Measurements from ENCODE around the gene SPATA17.
"Not testable (repeated sequence)": the region's sequence is repeated elsewhere in the genome, so short reads cannot be mapped to it uniquely, and the experiment has no call there.

Gene SPATA17

DNA sequence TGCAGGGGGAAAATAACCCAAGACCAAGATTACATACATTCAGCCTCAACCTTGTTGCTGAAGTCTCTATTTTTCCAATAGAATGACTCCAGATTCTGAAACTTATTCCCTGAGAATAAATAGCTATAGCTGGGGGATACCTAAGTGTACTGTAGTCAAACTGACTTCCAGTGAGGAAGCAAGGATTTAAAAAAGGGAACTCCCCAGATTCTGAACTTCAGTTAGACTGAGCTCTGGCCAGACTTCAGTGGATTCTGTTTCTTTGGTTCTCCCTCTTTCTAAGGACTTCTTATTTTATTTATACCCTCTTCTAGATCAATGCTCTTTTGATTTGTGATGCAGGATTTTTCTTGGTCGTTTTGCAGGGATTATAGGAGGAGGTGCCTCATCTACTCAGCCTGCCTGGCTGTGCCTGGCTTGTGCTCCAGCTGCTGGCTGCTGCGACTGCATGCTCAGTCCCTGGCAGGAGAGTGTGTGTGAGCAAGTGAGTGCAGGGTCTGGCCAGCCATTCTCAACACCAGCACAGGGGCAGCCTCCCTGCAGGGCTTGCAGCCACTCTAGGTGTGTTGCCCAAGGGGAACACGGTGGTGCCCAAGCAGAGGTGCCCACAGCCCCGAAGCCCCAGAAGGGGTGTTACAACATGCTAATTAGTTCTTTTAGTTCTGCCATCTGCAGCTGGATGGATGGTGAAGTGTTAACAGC, 43.0 kb downstream of the SPATA17 start:
- Histone ChIP-seq H3K27me3 (ENCODE audit: insufficient read depth, low read length) (no peaks in the 10 kb centered on the region), H3K4me3 (ENCODE audit: low read depth, low read length) (no peak overlapping the region), H3K4me1 (ENCODE audit: control insufficient read depth, insufficient read depth, low read length, unreplicated experiment) (no peaks in the 10 kb centered on the region), H3K79me2 (ENCODE audit: control insufficient read depth, insufficient read depth, low read length, unreplicated experiment) (no peaks in the 10 kb centered on the region), H3K27ac (ENCODE audit: low read depth, low read length) (no peak overlapping the region), H3K36me3 (ENCODE audit: insufficient read depth, low read length) (no peaks in the 10 kb centered on the region), H2AFZ (ENCODE audit: low read length, unreplicated experiment) (no peak overlapping the region)

DNA sequence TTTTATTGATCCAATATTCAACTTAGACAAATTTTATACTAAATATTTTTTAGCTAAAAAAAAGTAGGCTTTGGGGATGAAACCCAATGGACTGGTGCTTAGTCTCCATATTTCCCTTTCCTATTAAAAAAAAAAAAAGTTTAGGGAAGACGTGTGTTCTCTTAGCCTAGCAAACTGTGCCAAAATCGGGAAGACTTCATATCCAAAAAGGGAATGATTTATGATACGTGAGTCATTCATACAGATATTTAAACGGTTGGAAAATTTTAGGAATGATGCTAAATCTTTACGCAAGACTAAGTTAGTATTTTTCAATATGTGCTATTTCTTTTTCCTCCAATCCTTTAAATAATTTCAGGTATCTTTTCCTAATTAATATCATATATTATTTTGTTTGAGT, 50.7 kb downstream of the SPATA17 start:
- no peak overlapping the region for H2AFZ ChIP-seq (ENCODE audit: low read length, unreplicated experiment)
- H3K36me3 ChIP-seq (ENCODE audit: insufficient read depth, low read length) = no peaks in the 10 kb centered on the region
- H3K4me1 ChIP-seq (ENCODE audit: control insufficient read depth, insufficient read depth, low read length, unreplicated experiment) = no peaks in the 10 kb centered on the region
- no peak overlapping the region for H3K4me3 ChIP-seq (ENCODE audit: low read depth, low read length)
- H3K79me2 ChIP-seq (ENCODE audit: control insufficient read depth, insufficient read depth, low read length, unreplicated experiment) = no peaks in the 10 kb centered on the region
- no peaks in the 10 kb centered on the region for H3K27me3 ChIP-seq (ENCODE audit: insufficient read depth, low read length)
- H3K27ac ChIP-seq (ENCODE audit: low read depth, low read length) = no peak overlapping the region

DNA sequence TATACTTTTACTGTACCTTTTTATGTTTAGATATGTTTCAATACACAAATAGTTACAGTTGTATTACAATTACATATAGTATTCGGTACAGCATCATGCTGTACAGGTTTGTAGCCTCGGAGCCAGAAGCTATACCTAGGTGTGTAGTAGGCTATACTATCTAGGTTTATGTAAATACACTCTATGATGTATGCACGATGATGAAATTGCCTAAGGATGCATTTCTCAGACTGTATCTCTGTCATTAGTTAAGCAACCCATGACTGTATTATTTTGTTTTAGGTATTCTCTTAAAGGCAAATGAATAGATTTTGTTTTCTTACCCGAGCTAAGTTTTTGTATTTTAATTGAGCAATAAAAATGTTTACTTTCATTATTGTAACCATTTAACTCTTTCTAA, 56.4 kb downstream of the SPATA17 start:
- H3K4me3 ChIP-seq (ENCODE audit: low read depth, low read length) = no peak overlapping the region

DNA sequence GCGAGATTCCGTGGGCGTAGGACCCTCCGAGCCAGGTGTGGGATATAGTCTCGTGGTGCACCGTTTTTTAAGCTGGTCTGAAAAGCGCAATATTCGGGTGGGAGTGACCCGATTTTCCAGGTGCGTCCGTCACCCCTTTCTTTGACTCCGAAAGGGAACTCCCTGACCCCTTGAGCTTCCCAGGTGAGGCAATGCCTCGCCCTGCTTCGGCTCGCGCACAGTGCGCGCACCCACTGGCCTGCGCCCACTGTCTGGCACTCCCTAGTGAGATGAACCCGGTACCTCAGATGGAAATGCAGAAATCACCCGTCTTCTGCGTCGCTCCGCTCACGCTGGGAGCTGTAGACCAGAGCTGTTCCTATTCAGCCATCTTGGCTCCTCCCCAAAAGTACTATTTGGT, 65.0 kb downstream of the SPATA17 start:
- not testable (repeated sequence) for H3K27me3 ChIP-seq (ENCODE audit: insufficient read depth, low read length); H2AFZ ChIP-seq (ENCODE audit: low read length, unreplicated experiment); H3K27ac ChIP-seq (ENCODE audit: low read depth, low read length); H3K79me2 ChIP-seq (ENCODE audit: control insufficient read depth, insufficient read depth, low read length, unreplicated experiment); H3K4me3 ChIP-seq (ENCODE audit: low read depth, low read length); H3K36me3 ChIP-seq (ENCODE audit: insufficient read depth, low read length); H3K4me1 ChIP-seq (ENCODE audit: control insufficient read depth, insufficient read depth, low read length, unreplicated experiment)

More for the DNA sequence above, 56.4 kb downstream of the SPATA17 start:
- Histone ChIP-seq H2AFZ (ENCODE audit: low read length, unreplicated experiment) (no peak overlapping the region), H3K36me3 (ENCODE audit: insufficient read depth, low read length) (no peaks in the 10 kb centered on the region), H3K27ac (ENCODE audit: low read depth, low read length) (no peak overlapping the region), H3K27me3 (ENCODE audit: insufficient read depth, low read length) (no peaks in the 10 kb centered on the region), H3K4me1 (ENCODE audit: control insufficient read depth, insufficient read depth, low read length, unreplicated experiment) (no peaks in the 10 kb centered on the region), H3K79me2 (ENCODE audit: control insufficient read depth, insufficient read depth, low read length, unreplicated experiment) (no peaks in the 10 kb centered on the region)

DNA sequence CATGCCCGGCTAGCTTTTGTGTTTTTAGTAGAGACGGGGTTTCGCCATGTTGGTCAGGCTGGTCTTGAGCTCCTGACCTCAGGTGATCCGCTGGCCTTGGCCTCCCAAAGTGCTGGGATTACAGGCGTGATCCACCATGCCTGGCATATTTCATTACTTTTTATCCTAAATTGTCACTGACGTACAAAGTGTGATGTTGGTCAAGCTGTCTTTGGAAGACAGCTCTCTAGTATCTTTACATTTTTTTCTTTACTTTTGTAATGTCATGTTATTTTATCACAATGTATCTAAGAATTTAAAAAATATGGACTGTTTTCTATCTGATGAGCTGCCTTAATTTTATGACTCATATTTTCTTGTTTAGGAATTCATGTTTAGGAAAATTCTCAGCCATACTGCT, 72.2 kb downstream of the SPATA17 start:
- H3K79me2 ChIP-seq (ENCODE audit: control insufficient read depth, insufficient read depth, low read length, unreplicated experiment) = no peaks in the 10 kb centered on the region
- H3K27me3 ChIP-seq (ENCODE audit: insufficient read depth, low read length) = no peaks in the 10 kb centered on the region
- H3K27ac ChIP-seq (ENCODE audit: low read depth, low read length) = no peak overlapping the region
- no peak overlapping the region for H2AFZ ChIP-seq (ENCODE audit: low read length, unreplicated experiment)
- no peaks in the 10 kb centered on the region for H3K4me1 ChIP-seq (ENCODE audit: control insufficient read depth, insufficient read depth, low read length, unreplicated experiment)
- H3K4me3 ChIP-seq (ENCODE audit: low read depth, low read length) = no peak overlapping the region
- H3K36me3 ChIP-seq (ENCODE audit: insufficient read depth, low read length) = no peaks in the 10 kb centered on the region

DNA sequence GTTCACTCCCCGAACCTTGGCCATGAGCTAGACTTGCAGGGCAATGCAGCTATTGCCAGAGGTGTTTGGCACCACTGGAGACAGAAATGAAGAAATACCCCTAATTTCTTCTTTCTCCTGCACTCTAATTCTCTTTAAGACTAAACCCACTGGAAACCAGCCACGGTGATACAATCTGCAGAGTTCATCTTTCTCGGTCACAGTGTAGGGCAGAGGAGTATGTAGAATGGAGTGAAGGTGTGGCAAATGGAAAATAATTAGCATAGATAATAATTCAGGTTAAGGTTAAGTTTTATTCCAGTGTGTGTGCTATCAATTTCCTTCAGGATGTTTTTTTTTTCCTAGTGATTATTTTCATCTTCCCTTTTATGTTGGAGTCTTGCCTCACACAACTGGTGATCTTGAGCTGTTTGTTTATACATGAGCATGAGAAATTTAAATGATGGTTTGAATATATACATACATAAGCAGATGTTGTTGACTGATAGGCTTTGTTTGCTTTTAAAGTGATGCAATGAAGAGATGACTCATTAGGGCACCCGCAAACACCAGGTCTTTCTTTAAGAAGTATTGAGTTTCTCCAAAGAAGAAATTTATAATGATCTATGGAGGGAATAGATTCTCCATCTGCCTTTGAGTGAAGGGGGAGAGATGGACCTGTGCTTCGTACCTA, 81.9 kb downstream of the SPATA17 start:
- Histone ChIP-seq H3K36me3 (ENCODE audit: insufficient read depth, low read length) (no peaks in the 10 kb centered on the region), H3K27ac (ENCODE audit: low read depth, low read length) (no peak overlapping the region), H3K27me3 (ENCODE audit: insufficient read depth, low read length) (no peaks in the 10 kb centered on the region), H2AFZ (ENCODE audit: low read length, unreplicated experiment) (no peak overlapping the region), H3K4me3 (ENCODE audit: low read depth, low read length) (no peak overlapping the region), H3K79me2 (ENCODE audit: control insufficient read depth, insufficient read depth, low read length, unreplicated experiment) (no peaks in the 10 kb centered on the region), H3K4me1 (ENCODE audit: control insufficient read depth, insufficient read depth, low read length, unreplicated experiment) (no peaks in the 10 kb centered on the region)

DNA sequence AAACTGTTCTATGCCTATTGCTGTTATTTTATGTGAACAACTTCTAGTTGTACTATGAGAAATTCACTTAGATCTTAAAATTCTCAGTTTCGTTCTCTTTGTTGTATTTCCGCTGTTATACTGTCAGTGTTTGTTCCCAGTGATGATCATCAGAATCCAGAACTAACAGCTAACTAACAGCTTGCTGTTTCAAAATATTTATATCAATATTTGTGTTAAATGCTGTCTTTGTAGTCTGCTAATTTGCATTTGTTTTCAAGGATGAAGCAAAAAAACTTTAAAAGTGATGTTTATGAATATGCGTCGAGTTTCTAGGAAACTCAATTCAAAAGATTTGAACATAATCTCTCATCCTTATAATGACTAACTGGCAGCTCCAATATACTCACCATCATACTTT, 84.5 kb downstream of the SPATA17 start:
- H3K4me3 ChIP-seq (ENCODE audit: low read depth, low read length) = no peak overlapping the region
- H3K79me2 ChIP-seq (ENCODE audit: control insufficient read depth, insufficient read depth, low read length, unreplicated experiment) = no peaks in the 10 kb centered on the region
- H3K27me3 ChIP-seq (ENCODE audit: insufficient read depth, low read length) = no peaks in the 10 kb centered on the region
- no peaks in the 10 kb centered on the region for H3K36me3 ChIP-seq (ENCODE audit: insufficient read depth, low read length)
- H2AFZ ChIP-seq (ENCODE audit: low read length, unreplicated experiment) = no peak overlapping the region
- H3K27ac ChIP-seq (ENCODE audit: low read depth, low read length) = no peak overlapping the region
- no peaks in the 10 kb centered on the region for H3K4me1 ChIP-seq (ENCODE audit: control insufficient read depth, insufficient read depth, low read length, unreplicated experiment)

DNA sequence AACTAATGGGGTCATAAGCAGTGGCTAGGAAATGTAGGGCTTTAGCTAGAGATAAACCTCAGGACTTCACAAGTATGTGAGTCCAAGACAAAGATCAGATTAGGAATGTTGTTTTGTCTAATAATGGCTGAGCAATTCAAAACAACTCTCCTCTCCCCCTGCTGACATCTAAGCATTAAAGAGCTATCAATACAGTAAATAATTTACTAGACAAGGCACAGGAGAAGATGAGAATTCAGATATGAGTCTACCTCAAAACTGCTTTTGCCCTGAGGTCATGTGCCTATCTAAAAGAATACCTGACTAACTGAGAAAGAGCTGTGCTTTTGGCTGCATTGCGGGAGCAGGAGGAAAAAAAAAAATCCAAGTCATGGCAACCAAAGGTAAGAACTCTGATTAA, 86.8 kb downstream of the SPATA17 start:
- no peak overlapping the region for H2AFZ ChIP-seq (ENCODE audit: low read length, unreplicated experiment)
- no peaks in the 10 kb centered on the region for H3K4me1 ChIP-seq (ENCODE audit: control insufficient read depth, insufficient read depth, low read length, unreplicated experiment)
- H3K79me2 ChIP-seq (ENCODE audit: control insufficient read depth, insufficient read depth, low read length, unreplicated experiment) = no peaks in the 10 kb centered on the region
- no peaks in the 10 kb centered on the region for H3K27me3 ChIP-seq (ENCODE audit: insufficient read depth, low read length)
- H3K27ac ChIP-seq (ENCODE audit: low read depth, low read length) = no peak overlapping the region
- H3K36me3 ChIP-seq (ENCODE audit: insufficient read depth, low read length) = no peaks in the 10 kb centered on the region
- no peak overlapping the region for H3K4me3 ChIP-seq (ENCODE audit: low read depth, low read length)

DNA sequence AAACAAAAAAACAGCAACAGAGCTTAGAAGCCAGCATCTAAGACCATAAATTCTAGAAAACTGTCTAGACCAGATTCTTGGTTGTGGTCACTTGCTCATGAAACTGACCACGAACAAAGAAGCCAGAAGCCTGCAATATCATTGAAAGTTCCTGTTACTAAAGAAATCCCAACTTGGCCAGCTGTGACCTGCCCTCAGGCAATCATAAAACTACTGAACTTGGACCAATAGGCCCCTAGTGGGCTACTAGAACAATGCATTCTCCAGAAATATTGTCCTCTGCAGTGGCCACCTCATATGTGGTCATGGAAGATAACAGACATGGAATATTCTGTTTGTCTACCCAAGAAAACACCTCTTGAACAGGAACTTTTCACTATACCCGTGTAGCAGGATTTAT, 87.7 kb downstream of the SPATA17 start:
- Histone ChIP-seq H3K79me2 (ENCODE audit: control insufficient read depth, insufficient read depth, low read length, unreplicated experiment) (no peaks in the 10 kb centered on the region), H3K27ac (ENCODE audit: low read depth, low read length) (no peak overlapping the region), H3K4me1 (ENCODE audit: control insufficient read depth, insufficient read depth, low read length, unreplicated experiment) (no peaks in the 10 kb centered on the region), H2AFZ (ENCODE audit: low read length, unreplicated experiment) (no peak overlapping the region), H3K4me3 (ENCODE audit: low read depth, low read length) (no peak overlapping the region), H3K36me3 (ENCODE audit: insufficient read depth, low read length) (no peaks in the 10 kb centered on the region), H3K27me3 (ENCODE audit: insufficient read depth, low read length) (no peaks in the 10 kb centered on the region)

DNA sequence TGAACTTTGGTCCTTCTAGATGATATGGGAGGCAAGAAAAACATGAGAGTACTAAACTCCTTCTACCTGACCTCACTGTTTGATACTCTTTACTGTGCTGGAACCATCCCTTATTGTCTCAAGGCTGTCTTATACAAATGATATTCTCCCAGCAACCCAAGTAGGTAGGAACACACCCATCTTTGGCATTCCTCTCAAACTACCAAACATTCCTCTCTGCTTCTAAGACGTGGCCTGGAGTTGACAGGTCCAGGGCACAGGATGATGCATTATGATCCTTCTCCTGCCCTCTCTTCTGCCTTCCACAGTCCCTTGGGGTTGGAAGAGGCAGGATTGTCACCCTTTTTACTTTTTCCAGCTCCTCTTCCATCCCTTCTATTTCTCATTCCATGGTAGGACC, 90.5 kb downstream of the SPATA17 start:
- Histone ChIP-seq H3K4me3 (ENCODE audit: low read depth, low read length) (no peak overlapping the region), H3K27me3 (ENCODE audit: insufficient read depth, low read length) (no peaks in the 10 kb centered on the region), H3K79me2 (ENCODE audit: control insufficient read depth, insufficient read depth, low read length, unreplicated experiment) (no peaks in the 10 kb centered on the region), H3K4me1 (ENCODE audit: control insufficient read depth, insufficient read depth, low read length, unreplicated experiment) (no peaks in the 10 kb centered on the region), H2AFZ (ENCODE audit: low read length, unreplicated experiment) (no peak overlapping the region), H3K36me3 (ENCODE audit: insufficient read depth, low read length) (no peaks in the 10 kb centered on the region), H3K27ac (ENCODE audit: low read depth, low read length) (no peak overlapping the region)

DNA sequence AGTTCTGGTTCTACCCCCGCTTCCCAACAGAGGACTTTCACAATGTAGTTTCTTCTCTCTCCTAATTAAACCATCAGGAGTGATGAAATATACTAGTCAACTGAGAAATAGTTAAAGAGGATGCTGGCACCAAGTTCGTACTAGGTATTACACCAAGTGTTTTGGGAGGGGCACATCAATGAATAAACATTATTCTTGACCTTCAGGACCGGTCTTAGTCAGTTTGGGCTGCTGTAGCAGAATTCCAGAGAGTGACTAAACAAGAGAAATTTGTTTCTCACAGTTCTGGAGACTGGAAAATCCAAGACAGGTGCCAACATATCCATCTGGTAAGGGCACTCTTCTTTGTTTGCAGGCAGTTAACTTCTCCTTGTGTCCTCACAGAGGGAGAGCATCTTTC, 103.8 kb downstream of the SPATA17 start:
- Histone ChIP-seq H3K79me2 (ENCODE audit: control insufficient read depth, insufficient read depth, low read length, unreplicated experiment) (no peaks in the 10 kb centered on the region), H3K4me3 (ENCODE audit: low read depth, low read length) (no peak overlapping the region), H3K36me3 (ENCODE audit: insufficient read depth, low read length) (no peaks in the 10 kb centered on the region), H2AFZ (ENCODE audit: low read length, unreplicated experiment) (no peak overlapping the region), H3K27me3 (ENCODE audit: insufficient read depth, low read length) (no peaks in the 10 kb centered on the region), H3K27ac (ENCODE audit: low read depth, low read length) (no peak overlapping the region), H3K4me1 (ENCODE audit: control insufficient read depth, insufficient read depth, low read length, unreplicated experiment) (no peaks in the 10 kb centered on the region)

Measured in ACC112 (cell line).